Measurements from ENCODE around the gene NIBAN1.
"Not testable (repeated sequence)": the region's sequence is repeated elsewhere in the genome, so short reads cannot be mapped to it uniquely, and the experiment has no call there.

Gene NIBAN1

GRCh38 chr1:184973272-184974055, 844 bp downstream of the NIBAN1 start:
- peak; percentile 49 for DNase-seq (ENCODE audit: low read depth)

DNA sequence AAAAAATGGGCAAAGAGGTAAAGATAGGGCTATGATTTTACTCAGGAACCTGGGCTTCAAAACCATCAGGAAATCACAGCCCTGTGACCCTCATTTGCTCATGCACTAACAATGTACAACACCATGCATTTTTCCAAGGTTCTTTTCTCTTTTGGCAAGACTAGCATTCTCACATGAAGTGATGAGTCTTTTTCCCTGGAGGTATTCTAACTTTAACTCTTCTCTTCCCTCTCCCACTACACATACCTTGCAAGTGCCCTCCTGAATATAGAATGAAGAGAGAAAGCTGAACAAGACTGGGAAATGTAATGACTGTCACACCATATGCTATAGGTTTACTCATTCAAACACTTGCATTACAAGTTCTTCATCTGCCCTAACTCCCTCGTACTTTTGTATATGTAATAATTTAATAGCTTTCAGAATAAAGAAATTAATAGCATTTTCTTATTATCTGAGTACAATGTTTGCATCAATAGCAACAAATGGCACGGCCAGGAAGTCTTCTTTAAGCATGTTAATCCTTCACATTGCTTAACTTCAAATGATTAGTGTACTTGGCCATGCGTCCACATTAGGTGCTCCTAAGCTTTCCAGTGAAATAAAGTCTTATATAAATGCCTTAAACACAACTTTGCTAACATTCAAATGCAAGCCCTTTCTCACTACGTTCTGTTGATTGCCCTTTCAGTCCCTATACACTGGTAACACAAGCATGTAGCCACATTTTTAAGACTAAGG, 1.8 kb downstream of the NIBAN1 start:
- DNase-seq (ENCODE audit: low read depth) = peak; percentile 52
- peak overlapping the region; percentile 64 for H3K4me3 ChIP-seq (ENCODE audit: low read depth, low read length)

More at GRCh38 chr1:184973272-184974055, 844 bp downstream of the NIBAN1 start:
- peak overlapping the region; percentile 64 for H3K4me3 ChIP-seq (ENCODE audit: low read depth, low read length)

DNA sequence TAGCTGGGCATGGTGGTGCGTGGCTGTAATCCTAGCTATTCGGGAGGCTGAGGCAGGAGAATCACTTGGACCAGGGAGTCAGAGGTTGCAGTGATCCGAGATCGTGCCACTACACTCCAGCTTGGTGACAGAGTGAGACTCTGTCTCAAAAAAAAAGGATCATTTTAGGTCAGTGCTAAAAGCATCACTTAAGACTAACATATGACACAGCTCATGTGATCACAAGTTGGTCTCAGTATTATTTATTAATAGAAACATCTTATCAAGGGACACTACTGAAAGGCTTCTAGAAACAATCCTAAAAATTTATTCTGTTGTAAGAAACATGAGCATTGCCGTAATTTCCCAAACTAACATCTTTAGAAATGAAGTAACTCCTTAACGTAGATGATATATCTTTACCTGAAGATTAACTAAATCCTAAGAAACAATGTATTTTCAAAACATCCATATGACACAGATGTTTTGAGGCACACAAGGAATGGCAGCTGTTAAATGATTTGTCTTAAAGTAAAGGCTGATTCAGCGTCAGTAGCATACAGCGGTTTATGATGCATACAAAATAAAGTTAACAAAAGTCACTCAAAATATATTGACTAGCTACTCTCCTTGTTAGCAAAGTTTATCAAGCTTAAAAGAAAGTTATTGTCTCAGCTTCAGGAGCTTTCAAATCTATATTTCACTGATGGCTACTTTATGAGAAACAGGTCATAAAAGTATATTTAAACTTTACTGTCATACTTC, 2.6 kb downstream of the NIBAN1 start:
- DNase-seq (ENCODE audit: low read depth) = no peak
- no peak overlapping the region for H3K4me3 ChIP-seq (ENCODE audit: low read depth, low read length)

GRCh38 chr1:184970691-184971161, 3.6 kb downstream of the NIBAN1 start:
- DNase-seq (ENCODE audit: low read depth) = no peak
- H3K4me3 ChIP-seq (ENCODE audit: low read depth, low read length) = no peak overlapping the region

GRCh38 chr1:184966989-184967388, 7.3 kb downstream of the NIBAN1 start:
- no peak for DNase-seq (ENCODE audit: low read depth)
- H3K4me3 ChIP-seq (ENCODE audit: low read depth, low read length) = no peak overlapping the region

DNA sequence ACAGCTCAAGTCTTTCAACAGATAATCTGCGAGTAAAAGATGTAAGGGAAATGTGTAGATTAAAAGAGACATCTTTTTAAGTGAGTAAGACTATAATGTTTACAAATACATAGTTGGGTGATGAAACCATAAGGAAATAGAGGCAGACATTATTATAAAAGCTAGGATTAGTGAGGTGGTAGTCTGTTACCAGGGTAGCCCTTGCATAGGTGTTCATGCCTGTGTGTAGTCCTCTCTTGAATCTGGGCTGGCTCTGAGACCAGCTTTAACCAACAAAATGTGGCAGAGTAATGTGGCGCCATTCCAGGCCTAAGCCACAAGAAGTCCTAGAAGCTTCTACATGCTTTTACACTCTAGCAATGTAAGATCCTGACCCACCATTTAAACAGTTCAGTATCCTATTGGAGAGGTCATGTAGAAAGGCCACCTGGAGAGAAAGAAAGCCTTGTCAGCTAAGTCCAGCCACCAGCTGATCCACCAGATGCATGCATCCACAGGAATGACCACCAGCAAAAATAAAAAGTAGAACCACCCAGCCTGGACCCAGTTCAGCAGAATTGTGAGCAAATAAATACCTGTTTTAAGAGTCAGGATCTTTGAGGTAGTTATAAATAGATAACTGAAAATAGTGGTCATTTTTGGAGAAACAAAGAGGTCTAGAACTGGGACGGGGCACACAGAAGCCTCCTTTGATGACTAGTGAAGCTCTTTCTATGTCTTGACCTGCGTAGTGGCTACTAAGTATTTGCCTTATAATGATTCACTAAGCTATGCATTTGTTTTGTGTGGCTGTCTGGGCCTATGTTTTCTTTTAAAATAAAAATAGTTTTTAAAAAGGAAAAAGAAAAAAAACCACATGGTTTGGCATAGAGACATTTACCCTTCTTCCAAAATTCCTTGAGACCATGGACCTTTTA, 8.1 kb downstream of the NIBAN1 start:
- no peak overlapping the region for H3K4me3 ChIP-seq (ENCODE audit: low read depth, low read length)
- DNase-seq (ENCODE audit: low read depth) = no peak

GRCh38 chr1:184965439-184965838, 8.9 kb downstream of the NIBAN1 start:
- no peak for DNase-seq (ENCODE audit: low read depth)
- H3K4me3 ChIP-seq (ENCODE audit: low read depth, low read length) = no peak overlapping the region

GRCh38 chr1:184959626-184960025, 14.7 kb downstream of the NIBAN1 start:
- no peak overlapping the region for H3K4me3 ChIP-seq (ENCODE audit: low read depth, low read length)
- DNase-seq (ENCODE audit: low read depth) = no peak

DNA sequence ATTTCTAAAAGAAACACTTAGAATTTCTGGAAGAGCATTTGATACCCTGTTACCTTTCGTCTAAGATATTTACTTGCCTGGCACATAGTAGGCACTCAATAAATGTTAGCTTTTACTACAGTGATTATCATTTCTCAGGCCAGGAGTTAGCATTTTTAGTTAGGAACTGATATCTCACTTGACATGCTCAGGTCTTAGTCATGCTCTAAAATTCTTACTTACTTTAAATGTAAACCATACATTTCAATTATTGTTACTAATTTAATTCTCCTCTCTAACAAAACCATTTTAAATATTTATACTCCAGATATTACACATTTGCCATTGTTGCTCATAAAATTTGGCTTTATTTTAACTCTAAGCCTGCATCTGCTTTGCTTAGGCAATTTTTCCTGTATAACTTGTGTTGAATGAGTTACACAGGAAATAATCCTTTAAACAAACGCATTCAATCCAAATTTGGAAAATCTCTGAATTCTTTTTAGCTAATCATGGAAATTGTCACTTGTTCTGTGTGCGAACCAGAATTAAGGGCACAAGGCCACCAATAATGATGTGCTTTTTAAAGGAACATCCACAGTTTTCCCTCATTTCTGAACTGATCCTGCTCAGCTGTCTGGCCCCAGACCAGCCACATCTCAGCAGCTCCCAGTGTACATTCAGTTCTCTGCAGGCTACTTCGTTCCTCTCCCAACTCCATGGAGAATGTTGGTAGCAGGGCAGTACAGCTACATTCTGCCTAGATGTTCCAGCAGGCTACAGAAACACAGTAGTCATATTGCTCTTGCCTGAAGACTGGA, 15.6 kb downstream of the NIBAN1 start:
- no peak overlapping the region for H3K4me3 ChIP-seq (ENCODE audit: low read depth, low read length)
- no peak for DNase-seq (ENCODE audit: low read depth)

GRCh38 chr1:184957901-184958300, 16.4 kb downstream of the NIBAN1 start:
- H3K4me3 ChIP-seq (ENCODE audit: low read depth, low read length); DNase-seq (ENCODE audit: low read depth): not testable (repeated sequence)

DNA sequence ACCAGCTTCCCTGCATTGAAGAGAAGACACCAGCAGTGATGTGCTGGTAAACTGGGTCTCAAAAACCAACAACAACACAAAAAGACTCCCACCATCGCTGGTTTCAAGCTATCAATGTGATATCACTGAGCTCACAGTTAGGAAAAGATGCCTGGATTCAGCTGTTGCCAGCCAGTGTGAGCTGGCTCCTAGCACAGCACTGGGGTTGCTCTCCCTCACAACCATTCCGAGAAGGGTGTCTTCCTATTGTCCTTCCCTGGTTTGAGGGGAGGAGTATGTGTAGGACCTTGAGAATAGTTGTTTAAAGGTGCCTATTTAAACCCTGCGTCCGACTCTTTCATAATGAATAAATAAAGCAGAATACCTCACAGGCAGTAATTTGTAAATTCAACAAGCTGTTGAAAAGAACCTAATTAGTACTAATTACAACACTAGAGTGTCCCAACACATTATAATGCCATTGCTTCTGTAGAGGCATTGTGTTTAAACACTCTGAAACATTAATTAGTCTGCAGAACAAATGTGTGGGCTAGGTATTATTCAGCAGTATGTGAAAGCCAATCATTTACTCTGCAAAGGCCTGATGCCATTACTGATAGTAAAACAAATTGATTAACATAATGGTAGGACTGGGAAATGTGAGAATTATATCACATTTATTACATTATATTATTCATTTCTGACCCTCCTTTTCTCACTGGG, 17.2 kb downstream of the NIBAN1 start:
- no peak overlapping the region for H3K4me3 ChIP-seq (ENCODE audit: low read depth, low read length)
- DNase-seq (ENCODE audit: low read depth) = no peak

GRCh38 chr1:184954232-184954995, 19.9 kb downstream of the NIBAN1 start:
- H3K4me3 ChIP-seq (ENCODE audit: low read depth, low read length) = no peak overlapping the region
- no peak for DNase-seq (ENCODE audit: low read depth)

DNA sequence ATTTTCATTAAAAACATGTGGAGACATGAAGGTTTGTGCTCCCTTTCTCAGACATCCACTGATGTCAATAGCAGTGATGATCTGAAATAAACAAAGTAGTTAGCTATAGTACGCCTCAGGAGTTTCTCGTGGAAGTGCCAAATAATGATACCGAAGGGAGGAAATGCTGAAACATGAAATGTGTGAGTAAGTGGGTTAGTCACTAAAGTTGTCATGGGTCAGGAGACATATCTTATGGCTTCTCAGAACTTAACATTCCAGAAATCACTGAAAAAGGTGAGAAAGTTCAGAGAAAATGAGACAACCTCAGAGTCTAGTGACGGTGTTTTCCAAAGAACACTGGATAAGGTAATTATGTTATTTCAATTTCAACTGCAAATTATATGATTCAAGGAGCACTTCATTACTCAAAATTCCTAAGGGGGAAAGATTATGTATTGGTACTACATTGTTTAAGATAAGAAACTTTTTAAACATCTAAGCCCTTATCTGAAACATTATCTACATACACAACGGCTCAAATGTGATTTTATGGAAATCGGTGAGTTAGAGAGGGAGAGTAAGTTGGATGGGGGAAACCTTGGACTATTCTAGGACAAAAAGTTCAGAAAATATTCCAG, 20.6 kb downstream of the NIBAN1 start:
- H3K4me3 ChIP-seq (ENCODE audit: low read depth, low read length) = no peak overlapping the region
- no peak for DNase-seq (ENCODE audit: low read depth)

DNA sequence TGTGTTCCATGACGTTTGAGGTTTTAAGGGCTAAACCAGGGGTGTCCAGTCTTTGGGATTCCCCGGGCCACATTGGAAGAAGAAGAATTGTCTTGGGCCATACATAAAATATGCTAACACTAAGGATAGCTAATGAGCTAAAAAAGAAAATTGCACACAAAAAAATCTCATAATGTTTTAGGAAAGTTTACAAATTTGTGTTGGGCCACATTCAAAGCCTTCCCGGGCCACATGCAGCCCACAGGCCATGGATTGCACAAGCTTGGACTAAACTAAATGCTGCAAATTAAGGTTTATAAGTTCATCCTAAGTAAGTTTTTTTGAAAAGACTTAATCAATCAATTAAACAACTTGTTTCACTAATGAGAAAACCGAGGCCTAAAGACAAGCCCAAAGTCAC, 21.9 kb downstream of the NIBAN1 start:
- H3K4me3 ChIP-seq (ENCODE audit: low read depth, low read length) = no peak overlapping the region
- DNase-seq (ENCODE audit: low read depth) = no peak

- DNase-seq (ENCODE audit: low read depth) = no peak
Measured at GRCh38 chr1:184951788-184952187, 22.5 kb downstream of the NIBAN1 start.

DNA sequence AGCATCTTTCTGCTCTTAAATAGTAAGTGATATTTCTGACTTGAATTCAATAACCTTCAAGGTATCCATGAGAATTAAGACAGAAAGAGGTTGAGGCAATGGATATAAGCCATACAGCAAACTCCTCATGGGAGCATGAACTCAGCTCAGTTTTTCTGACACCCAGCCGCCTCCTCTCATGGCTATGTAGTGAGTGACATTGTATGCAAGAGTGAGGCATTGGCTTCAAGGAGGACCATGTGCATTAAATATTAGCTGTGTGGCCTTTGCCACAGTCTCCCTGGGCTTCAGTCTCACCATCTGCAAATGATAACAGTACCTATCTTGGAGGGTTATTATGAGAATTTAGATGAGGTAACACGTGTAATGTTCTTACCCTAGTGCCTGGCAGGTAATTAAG, 23.4 kb downstream of the NIBAN1 start:
- no peak overlapping the region for H3K4me3 ChIP-seq (ENCODE audit: low read depth, low read length)
- DNase-seq (ENCODE audit: low read depth) = no peak

More at GRCh38 chr1:184951788-184952187, 22.5 kb downstream of the NIBAN1 start:
- H3K4me3 ChIP-seq (ENCODE audit: low read depth, low read length) = no peak overlapping the region

GRCh38 chr1:184950227-184950626, 24.1 kb downstream of the NIBAN1 start:
- DNase-seq (ENCODE audit: low read depth) = no peak
- no peak overlapping the region for H3K4me3 ChIP-seq (ENCODE audit: low read depth, low read length)

Measured in skeletal muscle cell (primary cell).